HCT116 (cell line): ENCODE measurements around the gene TNN. TPM values are rescaled to one million over a fixed set of nuclear protein-coding genes. Genes with fewer than 3 reads are reported as not detected.

ENCODE experiments used
- ATAC-seq: fragments of 200-7000 bp; cut with Tn5 transposase; 2 replicates; pipeline ENCODE4 v1.9.1; 2020; ENCODE audit warnings: mild to moderate bottlenecking, moderate library complexity
- BruUV-seq: library from RNA; stranded (reverse); fragments of 400-500 nt; replicated peaks from 2 replicates; lab custom pipeline; 2021; lab: Mats Ljungman, UMichigan
- CTCF ChIA-PET: fragments of 300-600 bp; sonication (Branson Sonifier 250); formaldehyde crosslinking; loops from one replicate; lab custom pipeline; 2021; ENCODE audit warnings: antibody characterized with exemption; lab: Charles Lee
- POLR2A ChIA-PET: fragments of 300-600, 350-600 bp; sonication (Branson Sonifier 250); formaldehyde crosslinking; loops from one replicate; lab custom pipeline; 2021; ENCODE audit warnings: antibody characterized with exemption; lab: Charles Lee
- RAD21 ChIA-PET, 2 experiments: fragments of 300-600 bp; sonication (Branson Sonifier 250); formaldehyde crosslinking; loops; one replicate each; lab custom pipeline; 2023; ENCODE audit warnings: low total read pairs in 2 of 2; ENCODE audit not compliant: uncharacterized antibody in 2 of 2, unreplicated experiment in 2 of 2, low non-redundant PET in 1 of 2; lab: Charles Lee
- DNase-seq: peaks from one replicate; pipeline ENCODE4 v3.0.0-alpha.2; 2010; ENCODE audit warnings: low read depth, low spot score
- H2AFZ ChIP-seq: fragments of 200-600 bp; shearing (Covaris generic), sonication (generic); 2 replicates; pipeline ENCODE4 v1.6.1; 2017; ENCODE audit warnings: low read depth, mixed run types, mixed read lengths, antibody characterized with exemption, low read length; ENCODE audit not compliant: poor library complexity, severe bottlenecking
- H3K27ac ChIP-seq: 2 replicates; pipeline ENCODE4 v1.5.1; 2012; ENCODE audit warnings: low read depth, low read length
- H3K27me3 ChIP-seq: fragments of 200-600 bp; sonication (generic); 2 replicates; pipeline ENCODE4 v1.6.1; 2016; ENCODE audit warnings: mixed run types, low read length, mixed read lengths; ENCODE audit not compliant: insufficient read depth
- H3K36me3 ChIP-seq, 2 experiments: fragments of 200-500 bp in 1 of 2; fragments of 200-600 bp in 1 of 2; sonication (Bioruptor generic) in 1 of 2; sonication (generic) in 1 of 2; 2 replicates each; pipeline versions ENCODE4 v1.5.1 to v1.6.1; 2014 to 2016; ENCODE audit warnings: low read length in 2 of 2, inconsistent platforms in 1 of 2, mixed read lengths in 1 of 2, mixed run types in 1 of 2; ENCODE audit not compliant: insufficient read depth in 2 of 2, control insufficient read depth in 1 of 2
- H3K4me1 ChIP-seq, 2 experiments: fragments of 200-600 bp in 1 of 2; sonication (generic) in 1 of 2; 2 replicates each; pipeline versions ENCODE4 v1.5.1 to v1.6.1; 2012 to 2017; ENCODE audit warnings: low read length in 2 of 2, inconsistent platforms in 1 of 2, mild to moderate bottlenecking in 1 of 2, mixed read lengths in 1 of 2, mixed run types in 1 of 2, moderate library complexity in 1 of 2; ENCODE audit not compliant: insufficient read depth in 2 of 2, control insufficient read depth in 1 of 2
- H3K4me2 ChIP-seq: fragments of 200-600 bp; sonication (generic); 2 replicates; pipeline ENCODE4 v1.6.1; 2017; ENCODE audit warnings: mixed run types, low read length, mixed read lengths
- H3K4me3 ChIP-seq, 2 experiments: fragments of 200-600 bp in 1 of 2; sonication (generic) in 1 of 2; replicated peaks in 1 of 2; 2 replicates each; pipeline ENCODE4 v1.5.1; 2011 to 2016; ENCODE audit warnings: low read length in 2 of 2, control low read depth in 1 of 2, low read depth in 1 of 2, mild to moderate bottlenecking in 1 of 2, mixed read lengths in 1 of 2, mixed run types in 1 of 2
- H3K79me2 ChIP-seq: fragments of 200-600 bp; sonication (generic); 2 replicates; pipeline ENCODE4 v1.6.1; 2017; ENCODE audit warnings: mild to moderate bottlenecking, mixed run types, low read length, moderate library complexity, mixed read lengths; ENCODE audit not compliant: insufficient read depth
- H3K9ac ChIP-seq: fragments of 200-600 bp; sonication (generic); 2 replicates; pipeline ENCODE4 v1.6.1; 2016; ENCODE audit warnings: low read length, mixed read lengths
- H3K9me2 ChIP-seq: fragments of 200-600 bp; sonication (generic), shearing (Covaris generic); 2 replicates; pipeline ENCODE4 v1.6.1; 2017; ENCODE audit warnings: mixed run types, mild to moderate bottlenecking, moderate library complexity; ENCODE audit not compliant: insufficient read depth
- H3K9me3 ChIP-seq, 2 experiments: fragments of 200-500 bp in 1 of 2; fragments of 200-600 bp in 1 of 2; sonication (Bioruptor generic) in 1 of 2; sonication (generic) in 1 of 2; 2 replicates each; pipeline ENCODE4 v1.6.1; 2014 to 2017; ENCODE audit warnings: low read length in 2 of 2, mixed read lengths in 2 of 2, inconsistent platforms in 1 of 2, low read depth in 1 of 2, mild to moderate bottlenecking in 1 of 2, mixed run types in 1 of 2, moderate library complexity in 1 of 2; ENCODE audit not compliant: control insufficient read depth in 1 of 2, insufficient read depth in 1 of 2
- H4K20me1 ChIP-seq: fragments of 200-600 bp; sonication (generic), shearing (Covaris generic); 2 replicates; pipeline ENCODE4 v1.6.1; 2017; ENCODE audit warnings: mixed run types, mild to moderate bottlenecking, moderate library complexity; ENCODE audit not compliant: insufficient read depth
- CBX3 ChIP-seq: IDR thresholded peaks from 2 replicates; pipeline ENCODE4 v1.6.1; 2012; ENCODE audit warnings: low read depth
- CEBPB ChIP-seq: IDR thresholded peaks from 2 replicates; pipeline ENCODE4 v1.6.1; 2012; ENCODE audit warnings: low read depth
- EGR1 ChIP-seq: IDR thresholded peaks from 2 replicates; pipeline ENCODE4 v1.6.1; 2012; ENCODE audit warnings: low read depth
- ELF1 ChIP-seq: IDR thresholded peaks from 2 replicates; pipeline ENCODE4 v1.6.1; 2012; ENCODE audit warnings: low read depth, borderline replicate concordance
- EZH2 ChIP-seq: fragments of 200-600 bp; sonication (generic); IDR thresholded peaks from 2 replicates; pipeline ENCODE4 v1.6.1; 2017; ENCODE audit warnings: antibody characterized with exemption, mixed run types
- EZH2phosphoT487 ChIP-seq: fragments of 200-600 bp; IDR thresholded peaks from 2 replicates; pipeline ENCODE4 v1.6.1; 2018; ENCODE audit warnings: antibody characterized with exemption, borderline replicate concordance
- FOSL1 ChIP-seq: IDR thresholded peaks from 2 replicates; pipeline ENCODE4 v1.6.1; 2012; ENCODE audit warnings: low read depth
- JUND ChIP-seq: IDR thresholded peaks from 2 replicates; pipeline ENCODE4 v1.6.1; 2012
- RAD21 ChIP-seq: IDR thresholded peaks from 2 replicates; pipeline ENCODE4 v1.6.1; 2012; ENCODE audit warnings: low read depth, mild to moderate bottlenecking
- REST ChIP-seq: IDR thresholded peaks from 2 replicates; pipeline ENCODE4 v1.6.1; 2012; ENCODE audit warnings: low read depth
- SIN3A ChIP-seq: IDR thresholded peaks from 2 replicates; pipeline ENCODE4 v1.6.1; 2012; ENCODE audit warnings: low read depth
- SP1 ChIP-seq: IDR thresholded peaks from 2 replicates; pipeline ENCODE4 v1.6.1; 2012; ENCODE audit warnings: low read depth
- SRF ChIP-seq: IDR thresholded peaks from 2 replicates; pipeline ENCODE4 v1.6.1; 2012; ENCODE audit warnings: low read depth
- TCF7L2 ChIP-seq: IDR thresholded peaks from 2 replicates; pipeline ENCODE4 v1.7.0; 2011; ENCODE audit warnings: borderline replicate concordance, inconsistent platforms; ENCODE audit not compliant: insufficient read depth, insufficient read length; ENCODE audit errors: extremely low read depth
- YY1 ChIP-seq: IDR thresholded peaks from 2 replicates; pipeline ENCODE4 v1.6.1; 2011; ENCODE audit warnings: low read length, low read depth, moderate library complexity, mild to moderate bottlenecking; ENCODE audit not compliant: insufficient replicate concordance; ENCODE audit errors: extremely low read depth
- ZBTB33 ChIP-seq: IDR thresholded peaks from 2 replicates; pipeline ENCODE4 v1.6.1; 2011; ENCODE audit warnings: mild to moderate bottlenecking, low read length, moderate library complexity; ENCODE audit not compliant: insufficient replicate concordance; ENCODE audit errors: extremely low read depth
- ZFX ChIP-seq: fragments of 450-650 bp; IDR thresholded peaks from 2 replicates; pipeline ENCODE4 v1.6.1; 2017
- ZNF274 ChIP-seq: fragments of 200-500 bp; sonication (Bioruptor generic); IDR thresholded peaks from 2 replicates; pipeline ENCODE4 v1.6.1; 2014; ENCODE audit warnings: mild to moderate bottlenecking, low read depth, low read length, inconsistent platforms
- intact Hi-C: fragments of 100-400 bp; cut with micrococcal nuclease; formaldehyde crosslinking; loops from 2 replicates; pipeline ENCODE4 v1.10.0; 2022
- total RNA-seq: library from RNA; stranded (reverse); gene quantifications from one replicate; pipeline ENCODE4 v1.2.1, GENCODE V29; 2021; ENCODE audit not compliant: unreplicated experiment

The TNN gene
- total RNA-seq, 1 experiment from 2014 or later = not detected

GRCh38 chr1:175120511-175120910 lies 52.9 kb downstream of the TNN start:
- Histone ChIP-seq H3K27me3 (no peaks in the 10 kb centered on the region), H3K9me2 (no peaks in the 10 kb centered on the region), H3K36me3 (no peaks in the 10 kb centered on the region), H3K9ac (no peak overlapping the region), H3K4me1 (no peaks in the 10 kb centered on the region), H3K4me3 (no peak overlapping the region), H3K27ac (no peak overlapping the region), H3K4me2 (no peak overlapping the region), H2AFZ (no peak overlapping the region), H3K79me2 (no peaks in the 10 kb centered on the region)
- ChIA-PET CTCF (interaction anchor here (0.6 kb wide), 1 partner anchor 26 kb away, joined by 4 read pairs; no protein-coding TSS in a partner anchor), RAD21 (no interaction called here), POLR2A (no interaction called here)
- ATAC-seq (no peak), DNase-seq (no peak)
- intact Hi-C loops = no loop called here
- BruUV-seq = no TSS peak
- TF ChIP-seq ZNF274 (no peak), EGR1 (no peak), CEBPB (no peak), ELF1 (no peak), RAD21 (no peak), ZBTB33 (no peak), EZH2 (no peak), YY1 (no peak), REST (no peak), CBX3 (no peak), EZH2phosphoT487 (no peak), FOSL1 (no peak), JUND (no peak), SIN3A (no peak), TCF7L2 (no peak), ZFX (no peak), SRF (no peak), SP1 (no peak)
- TF ChIP-seq, all 23 proteins: peak for 0
- Histone ChIP-seq H3K9me3 (no peaks in the 10 kb centered on the region), H4K20me1 (no peaks in the 10 kb centered on the region)
